Measurements from ENCODE around the gene EEFSEC. TPM values are rescaled to one million over a fixed set of nuclear protein-coding genes. Genes with fewer than 3 reads are reported as not detected.

Gene EEFSEC
- total and polyA plus RNA-seq, 2 of the 8 experiments (the other 6 are each of a cell fraction or from before 2014, with no cell fraction given) = 13.1 to 19.8 TPM

GRCh38 chr3:128397484-128397883 lies 244.2 kb downstream of the EEFSEC start:
- Histone ChIP-seq H3K9ac (replicated peaks in 1 of 4; ENCODE audit: extremely low read depth in 1 of 4, low read depth in 3 of 4, low read length in 3 of 4) (no peak overlapping the region), H3K4me2 (ENCODE audit: insufficient read depth in 1 of 2, low read depth in 2 of 2, low read length in 2 of 2) (no peak overlapping the region), H2BK120ac (replicated peaks; ENCODE audit: low read depth, low read length) (no peak overlapping the region), H4K8ac (ENCODE audit: extremely low read depth, insufficient read depth, low read length) (peak overlapping the region; percentile 11; the same call in 1 of the 2 replicates), H3K79me1 (ENCODE audit: low read depth, low read length) (no peaks in the 10 kb centered on the region), H4K91ac (replicated peaks; ENCODE audit: insufficient read length, low read length) (no peak overlapping the region), H2BK12ac (ENCODE audit: low read depth, low read length) (no peak overlapping the region), H3K4me1 (replicated peaks in 1 of 4; ENCODE audit: control insufficient read depth in 3 of 4, insufficient read depth in 4 of 4, low read length in 3 of 4) (peaks cover 0 to 11% (median 5%) of the 10 kb centered on the region in 4 experiments; a peak in 5 of 7 replicates), H3K4ac (replicated peaks; ENCODE audit: insufficient read length, low read depth, low read length) (no peak overlapping the region), H2BK5ac (ENCODE audit: low read depth, low read length) (no peak overlapping the region), H3K18ac (ENCODE audit: extremely low read depth, low read length) (no peak overlapping the region), H3K36me3 (ENCODE audit: control insufficient read depth in 2 of 4, insufficient read depth in 4 of 4, low read length in 3 of 4) (no peaks in the 10 kb centered on the region), H3K27me3 (replicated peaks in 1 of 4; ENCODE audit: control insufficient read depth in 3 of 4, extremely low read depth in 1 of 4, insufficient read depth in 3 of 4, low read length in 3 of 4) (no peaks in the 10 kb centered on the region), H3K27ac (ENCODE audit: low read depth, low read length) (no peak overlapping the region), H4K5ac (ENCODE audit: insufficient read length, low read depth, low read length) (no peak overlapping the region), H4K20me1 (replicated peaks in 1 of 2; ENCODE audit: control insufficient read depth in 1 of 2, insufficient read depth in 2 of 2, low read length in 2 of 2) (peaks cover 0 to 2% of the 10 kb centered on the region in 2 experiments), H3K14ac (ENCODE audit: insufficient read length) (no peak overlapping the region), H3K4me3 (ENCODE audit: extremely low read depth in 1 of 4, insufficient read depth in 2 of 4, low read depth in 3 of 4, low read length in 4 of 4) (no peak overlapping the region), H2BK20ac (ENCODE audit: low read length) (no peak overlapping the region), H3K56ac (replicated peaks; ENCODE audit: insufficient read length, low read depth, low read length) (no peak overlapping the region), H2AFZ (ENCODE audit: low read length) (no peak overlapping the region), H3K9me3 (ENCODE audit: insufficient read depth in 2 of 2, low read depth in 1 of 2, low read length in 1 of 2) (no peaks in the 10 kb centered on the region), H2AK5ac (ENCODE audit: low read depth, low read length) (no peak overlapping the region), H2BK15ac (ENCODE audit: low read length) (no peak overlapping the region), H3K23ac (ENCODE audit: insufficient read length) (no peak overlapping the region), H3K79me2 (ENCODE audit: control insufficient read depth in 1 of 2, insufficient read depth in 2 of 2, low read length in 2 of 2) (no peaks in the 10 kb centered on the region), H3K23me2 (ENCODE audit: low read depth, low read length) (no peaks in the 10 kb centered on the region)
- WGBS, 2 experiments (ENCODE audit: extremely low coverage in 1 of 2, insufficient coverage in 1 of 2, insufficient read length in 1 of 2, insufficient replicate concordance in 2 of 2, low coverage in 1 of 2, low lambda C conversion rate in 2 of 2, missing lambda C conversion rate in 1 of 2) = 93% methylated on average over 5 of the region's 5 CpGs; no CpG with 5 or more reads in 1 of the 2 experiments
- POLR2A ChIA-PET (ENCODE audit: partially characterized antibody) = no interaction called here
- no peak for TF ChIP-seq GTF2F1 (IDR thresholded peaks at IDR 0.05; ENCODE audit: borderline replicate concordance, low read depth, low read length)
- no peak for TF ChIP-seq KDM5A (IDR thresholded peaks at IDR 0.05; ENCODE audit: low read length)
- TF ChIP-seq ATF2 (IDR thresholded peaks at IDR 0.05; ENCODE audit: low read length) = no peak
- TF ChIP-seq CTCF (IDR thresholded peaks at IDR 0.05; ENCODE audit: control extremely low read depth in 1 of 3, insufficient read depth in 1 of 3, low read depth in 1 of 3, low read length in 3 of 3) = no peak
- TF ChIP-seq SP4 (IDR thresholded peaks at IDR 0.05; ENCODE audit: low read length) = no peak
- FAIRE-seq (no peak), DNase-seq (ENCODE audit: low read depth in 1 of 2, low spot score in 2 of 2) (no peak)
- CTCF ChIA-PET (ENCODE audit: partially characterized antibody) = interaction anchor here (0.6 to 2.5 kb wide), 12 partner anchors 9 to 295 kb away, joined by 3 to 7 read pairs (median 3); no protein-coding TSS in a partner anchor
